A549 (cell line): ENCODE data around the gene RUSC1. TPM values are rescaled to one million over a fixed set of nuclear protein-coding genes. Genes with fewer than 3 reads are reported as not detected.

ENCODE experiments used
- ATAC-seq, 2 experiments: fragments of 200-7000 bp in 1 of 2; fragments of >200 bp in 1 of 2; cut with Nextera tagmentation in 1 of 2; cut with Tn5 transposase in 1 of 2; 3 replicates each; pipeline versions ENCODE4 v1.8.0 to v1.9.1; 2018 to 2020; ENCODE audit warnings: mild to moderate bottlenecking in 1 of 2, moderate library complexity in 1 of 2
- CTCF ChIA-PET: fragments of 300-600 bp; sonication (Branson Sonifier 250); formaldehyde crosslinking; extraction: SDS; loops from one replicate; lab custom pipeline; 2021; ENCODE audit warnings: antibody characterized with exemption, inconsistent platforms; lab: Yijun Ruan, JAX
- POLR2A ChIA-PET: fragments of 350-600 bp; formaldehyde crosslinking; extraction: SDS; loops from one replicate; lab custom pipeline; 2021; ENCODE audit warnings: antibody characterized with exemption, inconsistent platforms; lab: Yijun Ruan, JAX
- DNase-seq, 2 experiments: peaks; one replicate each; pipeline versions ENCODE4 v3.0.0 to v3.0.0-alpha.2; 2011 to 2016; ENCODE audit warnings: low read depth in 1 of 2, low spot score in 1 of 2
- FAIRE-seq: peaks from 2 replicates; lab custom pipeline; 2011; peaks lifted over from hg19 to GRCh38; lab: Jason Lieb, UNC
- H3K27ac ChIP-seq, 2 experiments: fragments of >200 bp; sonication (Bioruptor Twin); formaldehyde crosslinking; 3 replicates each; pipeline ENCODE4 v1.5.1; 2016 to 2017
- H3K4me1 ChIP-seq: fragments of >200 bp; sonication (Bioruptor Twin); formaldehyde crosslinking; 3 replicates; pipeline ENCODE4 v1.6.1; 2016
- H3K4me2 ChIP-seq: fragments of >200 bp; sonication (Bioruptor Twin); formaldehyde crosslinking; 3 replicates; pipeline ENCODE4 v1.6.1; 2016
- H3K4me3 ChIP-seq: fragments of >200 bp; sonication (Bioruptor Twin); formaldehyde crosslinking; 3 replicates; pipeline ENCODE4 v1.5.1; 2016
- H3K9me3 ChIP-seq: fragments of >200 bp; sonication (Bioruptor Twin); formaldehyde crosslinking; 3 replicates; pipeline ENCODE4 v1.6.1; 2016
- CBX8 ChIP-seq: fragments of 200-600 bp; sonication (generic); IDR thresholded peaks from 2 replicates; pipeline ENCODE4 v1.6.1; 2016
- CEBPB ChIP-seq, 2 experiments: fragments of >200 bp in 1 of 2; sonication (Bioruptor Twin) in 1 of 2; formaldehyde crosslinking in 1 of 2; IDR thresholded peaks; 2 replicates each; pipeline ENCODE4 v1.6.1; 2012 to 2016
- CHD4 ChIP-seq: fragments of 200-600 bp; sonication (generic); IDR thresholded peaks from 2 replicates; pipeline ENCODE4 v1.6.1; 2016; ENCODE audit warnings: antibody characterized with exemption, mild to moderate bottlenecking, borderline replicate concordance
- CTCF ChIP-seq: fragments of >200 bp; sonication (Bioruptor Twin); formaldehyde crosslinking; IDR thresholded peaks from 3 replicates; pipeline ENCODE4 v1.5.1; 2016
- EHF ChIP-seq: fragments of 250-450 bp; sonication (Bioruptor Pico); IDR thresholded peaks from 2 replicates; pipeline ENCODE4 v1.5.0; 2020; ENCODE audit warnings: mild to moderate bottlenecking
- EHMT2 ChIP-seq: fragments of 200-600 bp; sonication (generic); IDR thresholded peaks from 2 replicates; pipeline ENCODE4 v1.6.1; 2016; ENCODE audit warnings: antibody characterized with exemption, low read depth, mild to moderate bottlenecking, moderate library complexity
- FOXS1 ChIP-seq: fragments of 250-450 bp; sonication (Bioruptor Pico); IDR thresholded peaks from 2 replicates; pipeline ENCODE4 v1.5.0; 2020; ENCODE audit warnings: mild to moderate bottlenecking, moderate library complexity
- GATA3 ChIP-seq: IDR thresholded peaks from 2 replicates; pipeline ENCODE4 v1.6.1; 2012; ENCODE audit warnings: borderline replicate concordance
- HDAC2 ChIP-seq: fragments of 200-600 bp; sonication (generic); IDR thresholded peaks from 2 replicates; pipeline ENCODE4 v1.6.1; 2016
- HOXA7 ChIP-seq: fragments of 250-450 bp; sonication (Bioruptor Pico); IDR thresholded peaks from 2 replicates; pipeline ENCODE4 v1.5.0; 2020; ENCODE audit warnings: mild to moderate bottlenecking, moderate library complexity
- JUN ChIP-seq, 2 experiments: fragments of >200 bp; sonication (Bioruptor Twin); formaldehyde crosslinking; IDR thresholded peaks; 2 replicates in 1 of 2; 3 replicates in 1 of 2; pipeline ENCODE4 v1.6.1; 2016 to 2017
- KDM1A ChIP-seq: fragments of 200-600 bp; sonication (generic); IDR thresholded peaks from 2 replicates; pipeline ENCODE4 v1.6.1; 2016; ENCODE audit warnings: low read depth, mild to moderate bottlenecking
- KDM5A ChIP-seq: fragments of 200-600 bp; sonication (generic); IDR thresholded peaks from 2 replicates; pipeline ENCODE4 v1.6.1; 2016; ENCODE audit warnings: antibody characterized with exemption, mild to moderate bottlenecking
- MAX ChIP-seq: IDR thresholded peaks from 2 replicates; pipeline ENCODE4 v1.6.1; 2012
- MAZ ChIP-seq: fragments of 150-350 bp; IDR thresholded peaks from 2 replicates; pipeline ENCODE4 v1.6.1; 2014; ENCODE audit warnings: antibody characterized with exemption, low read depth, low read length, borderline replicate concordance
- PHF8 ChIP-seq: fragments of 200-600 bp; sonication (generic); IDR thresholded peaks from 2 replicates; pipeline ENCODE4 v1.6.1; 2016; ENCODE audit warnings: low read depth, mild to moderate bottlenecking, antibody characterized with exemption, moderate library complexity, borderline replicate concordance
- RAD21 ChIP-seq, 2 experiments: fragments of >200 bp in 1 of 2; sonication (Bioruptor Twin) in 1 of 2; formaldehyde crosslinking in 1 of 2; IDR thresholded peaks in 1 of 2; conservative IDR thresholded peaks in 1 of 2; 2 replicates in 1 of 2; 3 replicates in 1 of 2; pipeline ENCODE4 v1.6.1; 2012 to 2018; ENCODE audit warnings: inconsistent platforms in 1 of 2
- RFX5 ChIP-seq: fragments of 450-650 bp; IDR thresholded peaks from 2 replicates; pipeline ENCODE4 v1.7.1; 2014; ENCODE audit warnings: antibody characterized with exemption, mild to moderate bottlenecking, moderate library complexity
- SMC3 ChIP-seq: fragments of >200 bp; sonication (Bioruptor Twin); formaldehyde crosslinking; IDR thresholded peaks from 3 replicates; pipeline ENCODE4 v1.6.1; 2018; ENCODE audit warnings: inconsistent platforms
- TP53 ChIP-seq: fragments of 250-450 bp; sonication (Bioruptor Pico); IDR thresholded peaks from 2 replicates; pipeline ENCODE4 v1.5.0; 2021; ENCODE audit warnings: mild to moderate bottlenecking, moderate library complexity
- WGBS: methylation state at CpG from one replicate; pipeline ENCODE4 v1.1.6; 2017; ENCODE audit errors: missing lambda C conversion rate; 5-methylcytosine and 5-hydroxymethylcytosine counted together
- polyA plus RNA-seq, 4 experiments: library from polyadenylated mRNA; depleted of rRNA in 3 of 4; stranded (reverse); fragments of >200 nt; fragmentation: RNase III in 1 of 4; extraction: RNeasy Plus Mini Kit Qiagen cat#74134 plus additional on column Dnase treatment in 1 of 4; gene quantifications; 2 replicates in 3 of 4; 3 replicates in 1 of 4; pipeline ENCODE4 v1.2.3, GENCODE V29; 2011 to 2017

Gene RUSC1
- polyA plus RNA-seq, 2 of the 4 experiments (the other 2 are of a cell fraction) = 27.8 to 32.2 TPM

DNA sequence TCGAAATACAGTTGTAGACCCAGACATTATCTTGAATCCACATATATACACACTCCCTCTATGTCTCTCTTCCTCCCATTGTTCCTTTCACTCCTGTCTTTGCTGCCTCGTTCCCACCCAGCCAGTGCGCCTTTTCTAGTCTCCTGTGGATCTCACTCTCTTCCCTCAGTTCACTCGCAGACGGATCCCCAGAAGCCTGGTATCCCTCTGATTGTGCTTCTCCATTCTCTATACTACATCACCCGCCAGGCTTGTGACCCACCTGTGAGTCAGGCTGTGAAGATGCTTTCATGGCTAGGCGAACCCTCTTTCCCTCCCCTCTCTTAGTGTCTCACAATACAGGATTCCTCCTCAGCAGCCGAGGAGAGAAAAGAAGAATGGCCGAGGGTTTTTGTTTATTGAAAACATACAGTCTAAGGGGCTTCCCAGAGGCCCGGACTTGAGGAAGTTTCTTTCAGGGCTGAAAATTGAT is 42.0 kb upstream of the RUSC1 start:
- Histone ChIP-seq H3K4me2 (peak overlapping the region; percentile 95), H3K27ac (no peak overlapping the region), H3K4me3 (no peak overlapping the region; the same call in 2 of the 3 replicates), H3K4me1 (peaks cover 12% of the 10 kb centered on the region; the same call in 2 of the 3 replicates), H3K9me3 (no peaks in the 10 kb centered on the region)
- POLR2A ChIA-PET = interaction anchor here (1.0 to 2.0 kb wide), 2 partner anchors 30 to 45 kb away, joined by 3 to 5 read pairs; partner anchors contain the start of gene FDPS
- DNase-seq (no peak), FAIRE-seq (no peak), ATAC-seq (no peak; a peak in 2 of 6 replicates)
- TF ChIP-seq CTCF (no peak), KDM1A (no peak), HDAC2 (no peak), RAD21 (conservative IDR thresholded peaks at IDR 0.05 in 1 of 2, IDR thresholded peaks at IDR 0.05 in 1 of 2) (no peak), MAZ (no peak), CBX8 (no peak), MAX (no peak), SMC3 (no peak), EHF (CRISPR knock-in tag) (no peak), TP53 (CRISPR knock-in tag) (no peak), HOXA7 (no peak), GATA3 (no peak), EHMT2 (no peak), CHD4 (no peak), CEBPB (IDR thresholded peaks at IDR 0.05) (no peak), RFX5 (no peak)
- 79% methylated on average over 10 of the region's 10 CpGs for WGBS
- CTCF ChIA-PET = interaction anchor here (0.6 to 4.7 kb wide), 18 partner anchors 12 to 406 kb away, joined by 3 to 44 read pairs (median 6); partner anchors contain the start of genes ENTREP3, PKLR and RUSC1

GRCh38 chr1:155279268-155279667 is 41.4 kb upstream of the RUSC1 start:
- no peak for FAIRE-seq
- H3K27ac ChIP-seq = no peak overlapping the region
- H3K4me2 ChIP-seq = no peak overlapping the region
- WGBS = 77% methylated on average over 2 of the region's 2 CpGs
- no peaks in the 10 kb centered on the region for H3K9me3 ChIP-seq
- H3K4me3 ChIP-seq = no peak overlapping the region
- POLR2A ChIA-PET = interaction anchor here (2.0 kb wide), 1 partner anchor 44 kb away, joined by 5 read pairs; no protein-coding TSS in a partner anchor
- CTCF ChIA-PET = interaction anchor here (0.6 to 4.7 kb wide), 12 partner anchors 12 to 313 kb away, joined by 3 to 44 read pairs (median 10); partner anchors contain the start of genes PKLR and RUSC1
- no peak for TF ChIP-seq PHF8
- TF ChIP-seq, all 56 proteins: peak for 0
- no peak for DNase-seq
- H3K4me1 ChIP-seq = peaks cover 9% of the 10 kb centered on the region; the same call in 2 of the 3 replicates
- ATAC-seq = no peak

- ATAC-seq = no peak
- no peak for TF ChIP-seq KDM5A
- TF ChIP-seq KDM1A = no peak
- TF ChIP-seq JUN (IDR thresholded peaks at IDR 0.05) = no peak
- TF ChIP-seq FOXS1 (CRISPR knock-in tag) = no peak
- Histone ChIP-seq H3K4me2 (no peak overlapping the region), H3K9me3 (no peaks in the 10 kb centered on the region), H3K4me3 (no peak overlapping the region), H3K27ac (no peak overlapping the region), H3K4me1 (peaks cover 9% of the 10 kb centered on the region; the same call in 2 of the 3 replicates)
- 95% methylated on average over 23 of the region's 29 CpGs for WGBS
- DNase-seq = no peak
- POLR2A ChIA-PET = no interaction called here
- CTCF ChIA-PET = interaction anchor here (0.6 to 4.7 kb wide), 6 partner anchors 24 to 354 kb away, joined by 3 to 44 read pairs (median 10); partner anchors contain the start of gene RUSC1
- FAIRE-seq = no peak
Observed at GRCh38 chr1:155282488-155283091, 38.1 kb upstream of the RUSC1 start.
